Trophoblast cell (in vitro differentiated cells and primary cell): ENCODE measurements around the gene C2orf72.

ENCODE experiments used
- DNase-seq, 2 donors: peaks; one replicate each; pipeline ENCODE4 v3.0.0-alpha.2; 2016
- H2AFZ ChIP-seq: 2 replicates; pipeline ENCODE4 v1.6.1; 2013; ENCODE audit warnings: low read length, moderate library complexity, mild to moderate bottlenecking; ENCODE audit not compliant: insufficient read depth, poor library complexity
- H2AK5ac ChIP-seq: 2 replicates; pipeline ENCODE4 v1.6.1; 2013; ENCODE audit warnings: mild to moderate bottlenecking, low read length
- H2BK120ac ChIP-seq: 2 replicates; pipeline ENCODE4 v1.6.1; 2013; ENCODE audit warnings: low read length, mild to moderate bottlenecking, moderate library complexity; ENCODE audit not compliant: insufficient read depth, poor library complexity
- H2BK12ac ChIP-seq: 2 replicates; pipeline ENCODE4 v1.6.1; 2013; ENCODE audit warnings: mild to moderate bottlenecking, low read length, moderate library complexity
- H2BK5ac ChIP-seq: 2 replicates; pipeline ENCODE4 v1.6.1; 2013; ENCODE audit warnings: low read length, low read depth, moderate library complexity, mild to moderate bottlenecking; ENCODE audit not compliant: poor library complexity
- H3K14ac ChIP-seq: 2 replicates; pipeline ENCODE4 v1.6.1; 2013; ENCODE audit warnings: mild to moderate bottlenecking, low read length
- H3K18ac ChIP-seq: 2 replicates; pipeline ENCODE4 v1.6.1; 2013; ENCODE audit warnings: mild to moderate bottlenecking, low read length
- H3K23ac ChIP-seq: 2 replicates; pipeline ENCODE4 v1.6.1; 2013; ENCODE audit warnings: low read length
- H3K27ac ChIP-seq: 2 replicates; pipeline ENCODE4 v1.5.1; 2013; ENCODE audit warnings: low read depth, mild to moderate bottlenecking, inconsistent platforms, low read length, moderate library complexity
- H3K27me3 ChIP-seq: 2 replicates; pipeline ENCODE4 v1.6.1; 2013; ENCODE audit warnings: inconsistent platforms, mild to moderate bottlenecking, low read length, moderate library complexity; ENCODE audit not compliant: insufficient read depth
- H3K36me3 ChIP-seq, 2 experiments: 1 replicate in 1 of 2; 2 replicates in 1 of 2; pipeline ENCODE4 v1.6.1; 2013; ENCODE audit warnings: low read length in 2 of 2, mild to moderate bottlenecking in 2 of 2, moderate library complexity in 1 of 2; ENCODE audit not compliant: insufficient read depth in 2 of 2, control insufficient read depth in 1 of 2
- H3K4ac ChIP-seq: 2 replicates; pipeline ENCODE4 v1.6.1; 2013; ENCODE audit warnings: low read depth, mild to moderate bottlenecking, low read length, moderate library complexity
- H3K4me1 ChIP-seq, 2 experiments: 1 replicate in 1 of 2; 2 replicates in 1 of 2; pipeline ENCODE4 v1.6.1; 2013; ENCODE audit warnings: low read length in 2 of 2, mild to moderate bottlenecking in 2 of 2, moderate library complexity in 1 of 2; ENCODE audit not compliant: insufficient read depth in 2 of 2, control insufficient read depth in 1 of 2
- H3K4me2 ChIP-seq: 2 replicates; pipeline ENCODE4 v1.6.1; 2013; ENCODE audit warnings: inconsistent platforms, mild to moderate bottlenecking, low read length, moderate library complexity
- H3K4me3 ChIP-seq: 2 replicates; pipeline ENCODE4 v1.5.1; 2013; ENCODE audit warnings: mild to moderate bottlenecking, low read depth, low read length, inconsistent platforms
- H3K79me1 ChIP-seq: one replicate; pipeline ENCODE4 v1.6.1; 2013; ENCODE audit warnings: low read length
- H3K79me2 ChIP-seq: 2 replicates; pipeline ENCODE4 v1.6.1; 2013; ENCODE audit warnings: low read length, mild to moderate bottlenecking; ENCODE audit not compliant: control insufficient read depth, insufficient read depth, poor library complexity
- H3K9ac ChIP-seq: 2 replicates; pipeline ENCODE4 v1.6.1; 2013; ENCODE audit warnings: mild to moderate bottlenecking, low read length
- H3K9me3 ChIP-seq: 2 replicates; pipeline ENCODE4 v1.6.1; 2013; ENCODE audit warnings: low read depth, mild to moderate bottlenecking, control low read depth, inconsistent platforms, low read length; ENCODE audit not compliant: insufficient read depth
- H4K12ac ChIP-seq: 2 replicates; pipeline ENCODE4 v1.6.1; 2013; ENCODE audit warnings: low read depth, mild to moderate bottlenecking, low read length, moderate library complexity
- H4K8ac ChIP-seq: 2 replicates; pipeline ENCODE4 v1.6.1; 2013; ENCODE audit warnings: low read depth, mild to moderate bottlenecking, low read length, moderate library complexity
- H4K91ac ChIP-seq: one replicate; pipeline ENCODE4 v1.6.1; 2013; ENCODE audit warnings: low read depth, mild to moderate bottlenecking, low read length, moderate library complexity
- WGBS: extraction: QIAGEN DNeasy Blood & Tissue Kit; methylation state at CpG from one replicate; pipeline ENCODE4 v1.1.7; 2013; ENCODE audit warnings: missing lambda C conversion rate; ENCODE audit not compliant: insufficient read length, insufficient coverage; ENCODE audit errors: extremely low coverage; 5-methylcytosine and 5-hydroxymethylcytosine counted together

The C2orf72 gene

DNA sequence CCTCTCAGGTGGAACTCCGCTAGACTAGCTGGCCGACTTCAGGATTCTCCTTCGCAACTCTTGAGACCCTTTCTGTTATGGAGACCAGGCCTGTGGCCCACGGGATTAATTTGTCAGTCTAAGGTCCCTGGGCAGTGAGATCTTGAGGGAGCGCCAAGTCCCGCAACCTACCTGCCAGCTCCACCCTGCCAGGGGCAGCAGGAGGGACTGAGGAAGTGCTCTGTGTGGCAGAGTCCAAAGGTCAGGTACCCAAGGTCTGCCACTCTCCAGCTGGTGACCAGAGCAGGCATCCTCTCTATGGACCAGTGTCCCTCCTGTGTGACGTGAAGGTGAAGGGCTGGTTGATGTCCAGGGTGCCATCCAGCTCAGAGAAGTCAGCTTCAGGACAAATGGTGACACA, 45.7 kb upstream of the C2orf72 start:
- Histone ChIP-seq H3K4me3 (no peak overlapping the region), H4K91ac (no peak overlapping the region), H3K9me3 (no peaks in the 10 kb centered on the region), H3K4ac (no peak overlapping the region), H3K79me1 (no peaks in the 10 kb centered on the region), H3K18ac (no peak overlapping the region), H3K27me3 (no peaks in the 10 kb centered on the region), H3K79me2 (no peaks in the 10 kb centered on the region), H3K14ac (no peak overlapping the region), H2AFZ (no peak overlapping the region), H4K8ac (no peak overlapping the region), H2AK5ac (no peak overlapping the region), H3K4me2 (no peak overlapping the region), H3K23ac (no peak overlapping the region), H4K12ac (no peak overlapping the region), H3K27ac (no peak overlapping the region), H2BK5ac (no peak overlapping the region), H3K9ac (no peak overlapping the region), H2BK12ac (no peak overlapping the region), H3K36me3 (no peaks in the 10 kb centered on the region), H2BK120ac (no peak overlapping the region), H3K4me1 (peaks cover 0 to 4% of the 10 kb centered on the region in 2 experiments)
- no peak for DNase-seq
- WGBS = no CpG with 5 or more reads among the region's 7 CpGs

DNA sequence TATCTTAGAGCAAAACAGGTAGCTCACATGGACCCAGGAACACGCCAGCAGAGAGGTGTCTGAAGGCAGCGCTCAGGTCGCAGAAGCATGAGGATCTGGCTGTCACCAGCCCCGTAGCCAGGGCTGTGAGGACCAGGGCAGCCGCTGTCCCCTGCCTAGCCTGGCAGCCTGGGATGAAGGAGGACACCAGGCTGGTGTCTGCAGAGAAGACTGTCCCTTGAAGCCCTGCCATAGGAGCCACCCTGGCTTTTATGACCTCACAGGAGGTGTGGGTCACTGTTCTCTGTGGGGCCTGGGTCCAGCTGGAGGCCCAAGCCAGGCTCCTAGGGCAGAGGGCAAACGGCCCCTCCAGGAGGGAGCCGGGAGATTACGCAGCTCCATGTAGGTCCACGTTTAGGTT, 41.5 kb upstream of the C2orf72 start, which contains the start of gene SPATA3:
TSS of gene SPATA3 (plus strand) at position 301 of the 400 bp plus-strand sequence. CDS start 113 bp downstream, outside the sequence.
- no peak within 1 kb of the TSS for H2BK12ac ChIP-seq
- no peaks in the 10 kb centered on the region for H3K79me2 ChIP-seq
- H3K9ac ChIP-seq = no peak within 1 kb of the TSS
- no peak within 1 kb of the TSS for H3K4me2 ChIP-seq
- no peaks in the 10 kb centered on the region for H3K36me3 ChIP-seq
- H4K91ac ChIP-seq = no peak within 1 kb of the TSS
- H3K27ac ChIP-seq = no peak within 1 kb of the TSS
- H4K12ac ChIP-seq = no peak within 1 kb of the TSS
- H3K9me3 ChIP-seq = no peaks in the 10 kb centered on the region
- H2BK120ac ChIP-seq = no peak within 1 kb of the TSS
- no peaks in the 10 kb centered on the region for H3K79me1 ChIP-seq
- no peak within 1 kb of the TSS for H3K4ac ChIP-seq
- H3K4me1 ChIP-seq = no peaks in the 10 kb centered on the region
- H4K8ac ChIP-seq = no peak within 1 kb of the TSS
- H3K23ac ChIP-seq = no peak within 1 kb of the TSS
- H3K18ac ChIP-seq = no peak within 1 kb of the TSS
- no CpG with 5 or more reads among the region's 9 CpGs for WGBS
- H2AFZ ChIP-seq = no peak within 1 kb of the TSS
- no peak within 1 kb of the TSS for H2AK5ac ChIP-seq
- no peak within 1 kb of the TSS for H3K14ac ChIP-seq
- no peaks in the 10 kb centered on the region for H3K27me3 ChIP-seq
- DNase-seq = no peak
- H3K4me3 ChIP-seq = no peak within 1 kb of the TSS
- no peak within 1 kb of the TSS for H2BK5ac ChIP-seq

DNA sequence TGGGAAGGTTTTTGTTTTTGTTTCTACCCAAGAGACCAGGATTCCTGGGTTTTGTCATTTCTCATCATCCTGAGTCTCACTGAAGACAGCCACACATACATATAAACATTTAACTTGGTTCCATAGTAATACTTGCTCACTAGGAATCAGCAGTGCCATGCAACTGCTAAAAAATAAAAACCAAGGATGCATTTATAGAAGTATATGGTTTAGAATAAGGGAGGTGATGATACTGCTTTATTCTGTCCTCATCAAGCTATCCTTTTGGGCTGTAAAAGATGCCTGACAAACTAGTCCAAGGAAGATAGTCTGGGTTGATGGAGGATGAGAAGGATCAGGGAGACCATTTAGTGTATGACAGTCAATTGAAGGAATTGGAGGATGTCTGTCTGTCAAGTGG, 40.7 kb upstream of the C2orf72 start:
- no peaks in the 10 kb centered on the region for H3K79me1 ChIP-seq
- H3K36me3 ChIP-seq = no peaks in the 10 kb centered on the region
- H2BK12ac ChIP-seq = no peak overlapping the region
- H3K23ac ChIP-seq = no peak overlapping the region
- H3K27me3 ChIP-seq = no peaks in the 10 kb centered on the region
- no peak overlapping the region for H3K4ac ChIP-seq
- H2AK5ac ChIP-seq = no peak overlapping the region
- H2BK5ac ChIP-seq = no peak overlapping the region
- no peak overlapping the region for H3K27ac ChIP-seq
- no peak overlapping the region for H3K9ac ChIP-seq
- H4K91ac ChIP-seq = no peak overlapping the region
- no peak overlapping the region for H2BK120ac ChIP-seq
- no peak overlapping the region for H4K12ac ChIP-seq
- no peaks in the 10 kb centered on the region for H3K4me1 ChIP-seq
- no peak overlapping the region for H3K14ac ChIP-seq
- H3K18ac ChIP-seq = no peak overlapping the region
- H3K9me3 ChIP-seq = no peaks in the 10 kb centered on the region
- H3K4me2 ChIP-seq = no peak overlapping the region
- H3K79me2 ChIP-seq = no peaks in the 10 kb centered on the region
- no peak for DNase-seq
- no peak overlapping the region for H2AFZ ChIP-seq
- H4K8ac ChIP-seq = no peak overlapping the region
- no peak overlapping the region for H3K4me3 ChIP-seq

DNA sequence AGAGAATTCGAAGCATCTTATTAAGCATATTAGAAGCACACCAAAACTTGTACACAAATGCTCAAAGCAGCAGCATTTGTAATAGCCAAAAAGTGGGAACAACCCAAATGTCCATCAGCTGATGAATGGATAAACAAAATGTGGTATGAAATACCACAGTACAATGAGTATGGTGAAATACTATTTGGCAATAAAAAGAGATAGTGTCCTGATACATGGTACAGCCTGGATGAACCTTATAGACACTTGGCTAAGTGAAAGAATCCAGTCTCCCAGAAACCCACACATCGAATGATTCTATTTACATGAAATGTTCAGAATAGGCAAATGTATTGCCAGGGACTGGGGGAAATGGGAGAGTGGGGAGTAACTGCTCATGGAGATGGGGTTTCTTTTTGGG, 38.4 kb upstream of the C2orf72 start:
- H4K8ac ChIP-seq = no peak overlapping the region
- H2AFZ ChIP-seq = no peak overlapping the region
- peaks cover 4% of the 10 kb centered on the region for H3K9me3 ChIP-seq
- H3K4me1 ChIP-seq = no peaks in the 10 kb centered on the region
- H3K27ac ChIP-seq = no peak overlapping the region
- no peaks in the 10 kb centered on the region for H3K27me3 ChIP-seq
- H3K36me3 ChIP-seq = no peaks in the 10 kb centered on the region
- H4K12ac ChIP-seq = no peak overlapping the region
- no peak overlapping the region for H3K9ac ChIP-seq
- no CpG with 5 or more reads among the region's 2 CpGs for WGBS
- H3K14ac ChIP-seq = no peak overlapping the region
- H4K91ac ChIP-seq = no peak overlapping the region
- H3K4me2 ChIP-seq = no peak overlapping the region
- H2BK12ac ChIP-seq = no peak overlapping the region
- DNase-seq = peak in 1 of 2 donors; percentile 40
- H3K4me3 ChIP-seq = no peak overlapping the region
- no peak overlapping the region for H3K23ac ChIP-seq
- no peak overlapping the region for H3K4ac ChIP-seq
- H2BK5ac ChIP-seq = no peak overlapping the region
- H3K79me2 ChIP-seq = no peaks in the 10 kb centered on the region
- H2AK5ac ChIP-seq = no peak overlapping the region
- H3K18ac ChIP-seq = no peak overlapping the region
- H3K79me1 ChIP-seq = no peaks in the 10 kb centered on the region
- H2BK120ac ChIP-seq = no peak overlapping the region
